Astrocyte of the cerebellum (primary cell): ENCODE measurements around the gene MS4A15.
A peak's percentile ranks its signal among the peaks of the same experiment; 100 is the strongest.

ENCODE experiments used
- DNase-seq: peaks from one replicate; pipeline ENCODE4 v3.0.0-alpha.2; 2011; ENCODE audit warnings: low read depth
- H3K4me3 ChIP-seq: 2 replicates; pipeline ENCODE4 v1.5.1; 2011; ENCODE audit warnings: mild to moderate bottlenecking, low read depth, low read length, moderate library complexity
- CTCF ChIP-seq: IDR thresholded peaks from 2 replicates; pipeline ENCODE4 v1.5.1; 2012; ENCODE audit warnings: low read length, low read depth, moderate library complexity, mild to moderate bottlenecking; ENCODE audit errors: missing control alignments
- in situ Hi-C: cut with HindIII; loops from 2 replicates; pipeline ENCODE4 v1.10.0; 2017; ENCODE audit warnings: low sequenced_read_pairs

The MS4A15 gene

GRCh38 chr11:60785806-60786361, 29.2 kb downstream of the MS4A15 start:
- peak; percentile 19 for DNase-seq
- no peak overlapping the region for H3K4me3 ChIP-seq
- TF ChIP-seq CTCF: no peak
- in situ Hi-C loops: no loop called here

GRCh38 chr11:60786811-60787567, 30.3 kb downstream of the MS4A15 start:
- no peak overlapping the region for H3K4me3 ChIP-seq
- no peak for TF ChIP-seq CTCF
- DNase-seq: peak; percentile 31
- in situ Hi-C loops: no loop called here

- no peak overlapping the region for H3K4me3 ChIP-seq
- no peak for DNase-seq
- no peak for TF ChIP-seq CTCF
- in situ Hi-C loops: no loop called here
Observed at GRCh38 chr11:60788401-60789125, 31.9 kb downstream of the MS4A15 start.

GRCh38 chr11:60790726-60791125, 34.1 kb downstream of the MS4A15 start:
- in situ Hi-C loops: no loop called here

GRCh38 chr11:60791153-60791933, 34.7 kb downstream of the MS4A15 start:
- TF ChIP-seq CTCF: no peak
- no peak for DNase-seq
- in situ Hi-C loops: no loop called here
- no peak overlapping the region for H3K4me3 ChIP-seq

More at GRCh38 chr11:60790726-60791125, 34.1 kb downstream of the MS4A15 start:
- TF ChIP-seq CTCF: no peak
- DNase-seq: no peak
- H3K4me3 ChIP-seq: no peak overlapping the region

GRCh38 chr11:60792521-60792920, 35.9 kb downstream of the MS4A15 start:
- H3K4me3 ChIP-seq: no peak overlapping the region
- no peak for TF ChIP-seq CTCF
- DNase-seq: no peak
- in situ Hi-C loops: no loop called here
